ENCODE results near the gene THOC6.

DNA sequence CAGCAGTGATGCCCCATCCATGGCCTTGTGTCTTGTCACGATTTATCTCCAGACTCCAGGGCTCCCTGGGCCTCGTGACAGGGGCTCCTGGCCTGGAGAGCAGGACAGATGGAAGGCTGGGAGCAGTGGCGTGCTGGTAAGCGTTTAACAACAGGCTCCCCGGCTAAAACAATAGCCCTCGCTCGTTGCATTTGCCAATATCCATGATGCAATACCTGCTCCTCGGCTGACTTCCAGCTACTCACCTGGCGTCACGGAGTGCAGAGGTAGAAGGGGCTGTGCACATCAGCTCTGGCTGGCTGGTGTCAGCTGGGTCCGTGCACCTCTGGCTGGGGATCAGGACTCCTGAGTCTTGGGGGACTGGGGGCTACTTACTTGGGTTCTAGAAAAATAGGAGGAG lies 14.4 kb downstream of the THOC6 start:
- TF ChIP-seq CTCF (IDR thresholded peaks at IDR 0.05; ENCODE audit: low read length) (no peak), EZH2phosphoT487 (IDR thresholded peaks at IDR 0.05; ENCODE audit: low read length) (no peak), EZH2 (optimal IDR thresholded peaks at IDR 0.05; ENCODE audit: low read depth, low read length) (no peak)
